C4-2B (cell line): ENCODE results near the gene FHAD1.

ENCODE experiments used
- H3K27ac ChIP-seq: fragments of 450-650 bp; 2 replicates; pipeline ENCODE4 v1.5.1; 2017
- CTCF ChIP-seq: fragments of 450-650 bp; conservative IDR thresholded peaks from 2 replicates; pipeline ENCODE4 v1.5.1; 2017; ENCODE audit warnings: mild to moderate bottlenecking
- ZFX ChIP-seq: fragments of 450-650 bp; IDR thresholded peaks from 2 replicates; pipeline ENCODE4 v1.6.1; 2017

FHAD1 gene

GRCh38 chr1:15350551-15351200 lies 103.7 kb downstream of the FHAD1 start:
- H3K27ac ChIP-seq = no peak overlapping the region
- TF ChIP-seq CTCF (no peak), ZFX (no peak)

- H3K27ac ChIP-seq = no peak overlapping the region
- no peak for TF ChIP-seq ZFX
Measured at GRCh38 chr1:15351310-15351709, 104.3 kb downstream of the FHAD1 start.

- TF ChIP-seq ZFX (no peak), CTCF (no peak)
- peak overlapping the region; percentile 50 for H3K27ac ChIP-seq
Measured at GRCh38 chr1:15352128-15352957, 105.3 kb downstream of the FHAD1 start.

- no peak for TF ChIP-seq CTCF
- no peak for TF ChIP-seq ZFX
- H3K27ac ChIP-seq = no peak overlapping the region
Measured at GRCh38 chr1:15353839-15354579, 107.0 kb downstream of the FHAD1 start.

GRCh38 chr1:15354580-15354965 lies 107.5 kb downstream of the FHAD1 start:
- TF ChIP-seq CTCF (no peak), ZFX (no peak)
- no peak overlapping the region for H3K27ac ChIP-seq

- no peak for TF ChIP-seq CTCF
- TF ChIP-seq ZFX = no peak
- no peak overlapping the region for H3K27ac ChIP-seq
Measured at GRCh38 chr1:15355968-15356625, 109.1 kb downstream of the FHAD1 start.

- H3K27ac ChIP-seq = no peak overlapping the region
- TF ChIP-seq CTCF (no peak), ZFX (no peak)
Measured at GRCh38 chr1:15357612-15358207, 110.7 kb downstream of the FHAD1 start.
